HL-60 (cell line): ENCODE data around the gene DNAH8.

ENCODE experiments used
- CTCF ChIP-seq: IDR thresholded peaks from one replicate; pipeline ENCODE4 v1.5.1; 2011; ENCODE audit warnings: low read length, control low read depth, inconsistent platforms; ENCODE audit not compliant: insufficient read depth
- GABPA ChIP-seq: IDR thresholded peaks from 2 replicates; pipeline ENCODE4 v1.6.1; 2012; ENCODE audit warnings: low read depth
- POLR2AphosphoS5 ChIP-seq: IDR thresholded peaks from 2 replicates; pipeline ENCODE4 v1.6.1; 2012; ENCODE audit warnings: low read depth
- REST ChIP-seq: IDR thresholded peaks from 2 replicates; pipeline ENCODE4 v1.6.1; 2012; ENCODE audit warnings: low read depth; ENCODE audit not compliant: insufficient replicate concordance
- SPI1 ChIP-seq: IDR thresholded peaks from 2 replicates; pipeline ENCODE4 v1.6.1; 2012; ENCODE audit warnings: low read depth, mild to moderate bottlenecking, borderline replicate concordance

- TF ChIP-seq POLR2AphosphoS5 (no peak), CTCF (no peak), SPI1 (no peak), REST (no peak), GABPA (no peak)
Observed at GRCh38 chr6:39065561-39065960, 350.4 kb downstream of the DNAH8 start.
